Esophagus (tissue), 2 donors: ENCODE results near the gene CHURC1. TPM values are rescaled to one million over a fixed set of nuclear protein-coding genes. Genes with fewer than 3 reads are reported as not detected.

ENCODE experiments used
- H3K27ac ChIP-seq, 2 donors: one replicate each; pipeline ENCODE4 v1.5.1; 2013; ENCODE audit warnings: low read depth in 2 of 2, mild to moderate bottlenecking in 2 of 2, inconsistent platforms in 1 of 2, low read length in 1 of 2, moderate library complexity in 1 of 2
- H3K27me3 ChIP-seq, 2 donors: one replicate each; pipeline ENCODE4 v1.6.1; 2013; ENCODE audit warnings: low read length in 2 of 2, control low read depth in 1 of 2, mild to moderate bottlenecking in 1 of 2; ENCODE audit not compliant: insufficient read depth in 2 of 2, control insufficient read depth in 1 of 2
- H3K36me3 ChIP-seq, 2 donors: one replicate each; pipeline ENCODE4 v1.6.1; 2013; ENCODE audit warnings: low read length in 1 of 2; ENCODE audit not compliant: control insufficient read depth in 2 of 2, insufficient read depth in 2 of 2
- H3K4me1 ChIP-seq, 2 donors: one replicate each; pipeline ENCODE4 v1.6.1; 2013; ENCODE audit warnings: low read length in 1 of 2; ENCODE audit not compliant: control insufficient read depth in 2 of 2, insufficient read depth in 2 of 2
- H3K4me3 ChIP-seq, 2 donors: one replicate each; pipeline ENCODE4 v1.5.1; 2013; ENCODE audit warnings: low read length in 2 of 2, mild to moderate bottlenecking in 2 of 2, low read depth in 1 of 2, moderate library complexity in 1 of 2
- H3K9me3 ChIP-seq, 2 donors: one replicate each; pipeline ENCODE4 v1.6.1; 2013; ENCODE audit warnings: mild to moderate bottlenecking in 2 of 2, low read depth in 1 of 2, low read length in 1 of 2, moderate library complexity in 1 of 2; ENCODE audit not compliant: control insufficient read depth in 2 of 2, insufficient read depth in 1 of 2
- WGBS, 2 donors: extraction: QIAGEN DNeasy Blood & Tissue Kit; methylation state at CpG; one replicate each; pipeline ENCODE4 v1.1.7; 2013; 5-methylcytosine and 5-hydroxymethylcytosine counted together
- polyA plus RNA-seq, 2 donors: library from polyadenylated mRNA; stranded (reverse); fragments of 200-250 nt; gene quantifications; one replicate each; pipeline ENCODE4 v1.2.3, GENCODE V29; 2013
- donor health status: healthy with polysubstance abuse.
- donor health status: Bipolar disorder and iron deficiency.

CHURC1 gene
- polyA plus RNA-seq, 2 donors: 30.3 to 31.7 TPM

- WGBS, 2 donors: 36 to 43% methylated on average over 5 of the region's 5 CpGs
- Histone ChIP-seq H3K27ac (peak overlapping the region; percentile 11 to 33), H3K36me3 (no peaks in the 10 kb centered on the region), H3K9me3 (no peaks in the 10 kb centered on the region), H3K4me3 (no peak overlapping the region), H3K4me1 (peaks cover 5 to 25% of the 10 kb centered on the region in 2 donors), H3K27me3 (no peaks in the 10 kb centered on the region)
Observed at GRCh38 chr14:64960762-64961276, 46.6 kb downstream of the CHURC1 start.

GRCh38 chr14:64963611-64964010 lies 49.4 kb downstream of the CHURC1 start:
- Histone ChIP-seq H3K27ac (no peak overlapping the region), H3K4me1 (peaks cover 5 to 20% of the 10 kb centered on the region in 2 donors), H3K27me3 (no peaks in the 10 kb centered on the region), H3K36me3 (no peaks in the 10 kb centered on the region), H3K9me3 (no peaks in the 10 kb centered on the region), H3K4me3 (no peak overlapping the region)
- WGBS, 2 donors: 64 to 69% methylated on average over 1 of the region's 1 CpG

- no peaks in the 10 kb centered on the region for H3K9me3 ChIP-seq
- H3K27me3 ChIP-seq: no peaks in the 10 kb centered on the region
- H3K27ac ChIP-seq: no peak overlapping the region
- H3K4me1 ChIP-seq: peaks cover 3 to 9% of the 10 kb centered on the region in 2 donors
- WGBS, 2 donors: 88% methylated on average over 14 to 15 of the region's 15 CpGs
- H3K36me3 ChIP-seq: no peaks in the 10 kb centered on the region
- H3K4me3 ChIP-seq: no peak overlapping the region
Observed at GRCh38 chr14:64965356-64966000, 51.2 kb downstream of the CHURC1 start.

GRCh38 chr14:64966976-64967375 lies 52.7 kb downstream of the CHURC1 start:
- Histone ChIP-seq H3K27me3 (no peaks in the 10 kb centered on the region), H3K36me3 (no peaks in the 10 kb centered on the region), H3K27ac (peak overlapping the region in 1 of 2 donors; percentile 24), H3K4me1 (peaks cover 4 to 5% of the 10 kb centered on the region in 2 donors), H3K4me3 (no peak overlapping the region), H3K9me3 (no peaks in the 10 kb centered on the region)
- WGBS, 2 donors: 60 to 85% methylated on average over 2 of the region's 2 CpGs

- Histone ChIP-seq H3K9me3 (no peaks in the 10 kb centered on the region), H3K4me3 (no peak overlapping the region), H3K4me1 (peaks cover 4 to 5% of the 10 kb centered on the region in 2 donors), H3K27me3 (no peaks in the 10 kb centered on the region), H3K27ac (no peak overlapping the region), H3K36me3 (no peaks in the 10 kb centered on the region)
- 91 to 93% methylated on average over 7 of the region's 7 CpGs for WGBS, 2 donors
Observed at GRCh38 chr14:64968167-64968566, 53.9 kb downstream of the CHURC1 start.

GRCh38 chr14:64968651-64969050 lies 54.4 kb downstream of the CHURC1 start:
- H3K36me3 ChIP-seq: no peaks in the 10 kb centered on the region
- no peaks in the 10 kb centered on the region for H3K9me3 ChIP-seq
- no peak overlapping the region for H3K4me3 ChIP-seq
- H3K27me3 ChIP-seq: no peaks in the 10 kb centered on the region
- peaks cover 4 to 5% of the 10 kb centered on the region in 2 donors for H3K4me1 ChIP-seq
- WGBS, 2 donors: 84% methylated on average over 6 of the region's 6 CpGs
- H3K27ac ChIP-seq: no peak overlapping the region

- H3K27me3 ChIP-seq: no peaks in the 10 kb centered on the region
- no peaks in the 10 kb centered on the region for H3K9me3 ChIP-seq
- 80 to 84% methylated on average over 3 of the region's 3 CpGs for WGBS, 2 donors
- H3K4me1 ChIP-seq: peaks cover 4 to 5% of the 10 kb centered on the region in 2 donors
- H3K4me3 ChIP-seq: no peak overlapping the region
- H3K27ac ChIP-seq: no peak overlapping the region
- no peaks in the 10 kb centered on the region for H3K36me3 ChIP-seq
Observed at GRCh38 chr14:64970041-64970440, 55.8 kb downstream of the CHURC1 start.

- Histone ChIP-seq H3K27ac (no peak overlapping the region), H3K9me3 (no peaks in the 10 kb centered on the region), H3K4me3 (peak overlapping the region; percentile 49 to 90), H3K4me1 (peaks cover 4 to 5% of the 10 kb centered on the region in 2 donors), H3K27me3 (no peaks in the 10 kb centered on the region), H3K36me3 (no peaks in the 10 kb centered on the region)
- WGBS, 2 donors: 61 to 63% methylated on average over 8 of the region's 8 CpGs
Observed at GRCh38 chr14:64970776-64971477, 56.7 kb downstream of the CHURC1 start.

GRCh38 chr14:64971491-64971942 lies 57.3 kb downstream of the CHURC1 start:
- H3K9me3 ChIP-seq: no peaks in the 10 kb centered on the region
- no peak overlapping the region for H3K27ac ChIP-seq
- no peaks in the 10 kb centered on the region for H3K36me3 ChIP-seq
- peaks cover 4 to 5% of the 10 kb centered on the region in 2 donors for H3K4me1 ChIP-seq
- H3K27me3 ChIP-seq: no peaks in the 10 kb centered on the region
- 4 to 5% methylated on average over 28 to 31 of the region's 31 CpGs for WGBS, 2 donors
- H3K4me3 ChIP-seq: peak overlapping the region; percentile 49 to 90
